Tongue (tissue), 2 donors: ENCODE measurements around the gene RNF5. TPM values are rescaled to one million over a fixed set of nuclear protein-coding genes. Genes with fewer than 3 reads are reported as not detected.
"Not testable (repeated sequence)": the region's sequence is repeated elsewhere in the genome, so short reads cannot be mapped to it uniquely, and the experiment has no call there.

Source experiments
- DNase-seq: peaks from one replicate; pipeline ENCODE4 v3.0.0-alpha.2; 2015
- total RNA-seq: library from RNA; depleted of rRNA; stranded (reverse); fragments of >200 nt; gene quantifications from one replicate; pipeline ENCODE4 v1.2.3, GENCODE V29; 2014

RNF5 gene
- total RNA-seq, 1 donor from 2014 or later = 63.5 TPM

DNA sequence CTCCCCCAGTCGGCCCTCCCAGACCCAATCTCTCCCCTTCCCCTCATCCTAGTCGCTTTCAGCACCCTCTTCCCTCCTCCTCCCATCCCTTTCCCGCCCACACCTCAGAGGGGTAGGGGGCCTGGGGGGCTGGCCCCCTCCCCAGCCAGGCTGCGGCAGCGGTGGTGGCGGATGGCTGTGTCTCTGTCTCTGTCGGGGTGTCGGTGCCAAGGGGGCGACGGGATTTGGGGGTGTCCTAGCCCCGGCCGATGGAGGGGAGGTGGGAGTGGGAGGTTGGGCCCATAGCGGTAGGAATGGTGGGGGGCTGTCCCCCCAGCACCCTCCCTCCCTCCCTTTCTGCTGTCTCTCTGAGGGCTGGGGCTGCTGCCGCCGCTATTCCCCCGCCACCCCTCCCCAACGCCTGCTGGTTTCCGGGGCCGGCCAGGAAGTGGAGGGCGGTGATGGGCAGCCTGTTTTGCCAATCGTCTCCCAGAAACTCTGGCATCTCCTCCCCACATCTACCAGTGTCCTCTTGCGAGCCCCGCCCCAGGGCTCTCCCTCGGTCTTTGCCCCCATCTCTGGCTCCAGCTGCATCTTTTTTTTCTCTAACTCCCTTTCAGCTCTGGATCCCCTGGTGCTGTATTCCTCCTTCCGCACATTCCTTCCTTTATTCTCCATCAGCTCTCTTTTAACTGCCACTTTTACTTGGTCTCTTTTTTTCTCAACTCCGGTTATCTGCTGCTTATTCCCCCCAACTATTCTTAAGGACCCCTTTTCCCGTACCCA lies 2.3 kb upstream of the RNF5 start, which contains the start of gene AGPAT1:
AGPAT1 (minus strand) TSS at position 374 of the 765 bp plus-strand sequence. CDS start 4,588 bp downstream, outside the sequence.
- DNase-seq = peak; percentile 99

DNA sequence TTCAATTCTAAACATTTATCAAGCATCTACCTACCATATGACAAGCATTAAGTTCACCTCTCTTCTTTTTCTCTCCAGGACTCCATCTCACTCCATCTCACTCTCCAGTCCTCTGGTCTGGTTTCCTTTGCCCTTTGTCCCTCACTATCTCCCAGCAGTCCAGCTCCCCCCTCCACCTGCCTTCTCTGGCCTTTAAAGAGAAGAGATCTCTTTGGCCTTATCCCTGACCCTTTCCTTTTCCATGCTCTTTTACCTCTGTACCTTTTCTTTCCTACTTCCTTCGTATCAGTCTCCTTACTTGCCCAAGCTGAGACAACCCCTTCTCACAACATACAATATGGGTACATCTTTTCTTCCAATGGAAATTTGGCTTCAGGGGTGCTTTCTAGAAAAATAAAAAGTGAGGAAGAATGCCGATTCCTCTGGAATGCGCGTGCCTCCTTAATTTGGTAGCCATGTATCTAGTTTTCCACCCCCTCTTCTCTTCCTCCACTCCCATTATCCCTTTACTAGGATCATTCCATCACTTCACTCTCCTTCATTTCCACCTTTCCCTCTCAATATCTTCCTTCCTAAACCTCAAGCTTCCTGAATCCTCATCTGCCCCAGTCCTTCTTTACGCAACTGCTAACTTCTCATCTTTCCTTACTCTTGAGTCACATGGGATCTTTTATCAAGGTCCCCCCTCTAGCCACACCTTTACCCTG lies 1.6 kb upstream of the RNF5 start:
- DNase-seq = no peak

DNA sequence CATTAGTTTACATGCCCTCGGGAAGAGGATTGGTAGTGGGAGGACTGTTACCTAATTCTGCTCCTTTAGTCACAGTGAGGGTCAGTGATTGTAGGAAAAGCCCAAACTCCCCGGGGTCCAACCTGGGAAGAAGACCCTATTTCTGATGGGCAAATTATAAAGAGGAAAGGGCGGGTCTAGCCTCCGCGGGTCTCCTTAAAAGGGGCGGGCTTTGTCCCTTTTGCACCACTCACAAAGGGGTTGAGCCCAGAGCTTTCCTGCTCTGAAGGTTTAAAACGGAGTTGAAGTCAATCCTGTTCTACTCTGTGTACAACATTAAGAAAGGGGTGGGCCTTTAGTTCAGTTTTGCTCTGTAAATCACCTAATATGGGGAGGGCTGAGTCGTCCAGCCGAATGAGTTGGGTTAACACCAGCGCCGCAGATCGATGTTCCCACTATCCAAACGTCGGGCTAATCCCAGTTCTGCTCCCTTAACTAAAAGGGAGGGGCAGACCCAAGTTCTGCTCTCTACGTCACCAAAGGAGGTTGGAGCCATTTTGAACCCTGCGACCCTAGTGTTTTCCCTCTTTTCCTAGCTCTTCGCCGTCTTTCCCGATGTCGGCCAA lies 920 bp upstream of the RNF5 start:
- peak; percentile 82 for DNase-seq

DNA sequence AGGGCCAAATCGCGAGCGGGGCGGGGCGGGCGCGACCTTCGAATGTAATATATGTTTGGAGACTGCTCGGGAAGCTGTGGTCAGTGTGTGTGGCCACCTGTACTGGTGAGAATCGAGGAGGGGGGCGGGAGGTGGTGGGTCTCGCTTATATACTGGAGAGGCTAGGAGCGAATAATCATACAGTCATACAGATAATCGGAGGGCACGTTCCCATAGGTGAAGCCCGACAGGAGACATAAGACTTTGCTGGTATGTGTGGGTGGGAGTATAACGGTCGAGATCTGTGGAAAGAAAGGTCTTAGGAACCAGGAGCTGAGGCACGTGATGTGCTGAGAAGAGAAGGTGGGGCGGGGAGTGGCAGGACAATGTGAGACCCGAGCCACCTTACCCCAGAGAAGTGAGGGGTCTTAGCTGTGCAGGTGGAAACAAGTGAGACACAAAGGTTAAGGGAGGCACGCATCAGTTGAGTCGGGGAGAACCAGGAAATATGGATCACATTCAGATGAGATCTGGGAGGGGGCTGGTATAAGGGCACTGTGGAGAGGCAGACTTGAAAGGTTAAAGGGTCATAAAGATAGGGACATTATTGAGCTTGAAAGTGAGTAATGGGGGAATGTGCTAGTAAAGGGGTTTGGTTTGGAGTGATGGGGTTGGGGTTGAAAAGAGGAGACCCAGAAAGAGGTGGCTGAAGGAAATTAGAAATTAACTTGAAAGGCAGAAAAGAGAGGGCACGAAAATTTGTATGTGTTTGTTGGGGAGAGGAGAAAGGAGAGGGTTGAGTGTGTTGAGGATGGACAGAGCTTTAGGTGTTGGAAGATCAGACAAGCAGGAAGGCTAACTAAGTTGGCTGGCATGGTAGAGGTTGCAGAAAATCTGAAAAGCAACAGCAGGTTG lies 589 bp downstream of the RNF5 start:
- DNase-seq = no peak

DNA sequence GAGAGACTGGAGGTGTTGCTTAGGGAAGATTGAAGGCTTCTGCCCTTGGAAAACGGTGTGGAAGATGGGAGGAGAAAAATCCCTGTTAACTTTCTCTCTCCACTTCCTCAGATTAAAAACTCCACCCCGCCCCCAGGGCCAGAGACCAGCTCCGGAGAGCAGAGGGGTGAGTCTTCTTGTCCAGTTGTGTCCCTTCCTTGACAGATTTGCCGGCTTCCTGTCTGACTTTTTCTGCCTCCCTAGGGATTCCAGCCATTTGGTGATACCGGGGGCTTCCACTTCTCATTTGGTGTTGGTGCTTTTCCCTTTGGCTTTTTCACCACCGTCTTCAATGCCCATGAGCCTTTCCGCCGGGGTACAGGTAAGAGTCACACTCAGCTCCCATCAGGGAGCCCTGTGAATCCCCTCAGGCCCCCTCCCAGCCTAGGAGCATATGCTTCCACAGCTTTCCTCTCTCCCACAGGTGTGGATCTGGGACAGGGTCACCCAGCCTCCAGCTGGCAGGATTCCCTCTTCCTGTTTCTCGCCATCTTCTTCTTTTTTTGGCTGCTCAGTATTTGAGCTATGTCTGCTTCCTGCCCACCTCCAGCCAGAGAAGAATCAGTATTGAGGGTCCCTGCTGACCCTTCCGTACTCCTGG lies 1.7 kb downstream of the RNF5 start:
- no peak for DNase-seq

DNA sequence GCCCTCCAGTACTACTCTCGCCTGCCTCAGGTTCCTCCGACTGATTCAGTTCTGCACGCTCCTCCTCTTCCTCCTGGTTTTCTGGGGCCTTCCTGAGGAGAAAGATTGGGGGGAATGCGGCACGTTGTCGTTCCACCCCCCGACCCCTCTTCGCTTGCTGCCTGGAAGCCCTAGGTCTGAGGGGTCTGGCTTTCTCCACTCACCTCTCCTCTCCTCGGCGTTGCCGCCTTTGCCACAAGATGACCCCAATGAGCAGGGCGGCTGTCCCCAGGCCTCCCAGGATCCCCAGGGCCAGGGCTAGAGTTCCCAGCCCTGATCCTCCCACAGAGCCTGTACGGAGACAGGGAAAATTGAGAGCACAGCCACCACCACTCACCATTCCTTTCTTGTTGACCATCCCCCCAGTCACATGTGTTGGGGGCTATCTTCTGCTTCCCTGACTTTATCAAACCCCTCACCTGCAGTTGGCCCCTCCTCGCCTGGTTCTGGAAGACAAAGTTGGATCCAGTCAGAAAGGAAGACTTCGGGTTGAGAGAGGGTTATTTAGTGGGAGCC lies 3.0 kb downstream of the RNF5 start:
- no peak for DNase-seq

DNA sequence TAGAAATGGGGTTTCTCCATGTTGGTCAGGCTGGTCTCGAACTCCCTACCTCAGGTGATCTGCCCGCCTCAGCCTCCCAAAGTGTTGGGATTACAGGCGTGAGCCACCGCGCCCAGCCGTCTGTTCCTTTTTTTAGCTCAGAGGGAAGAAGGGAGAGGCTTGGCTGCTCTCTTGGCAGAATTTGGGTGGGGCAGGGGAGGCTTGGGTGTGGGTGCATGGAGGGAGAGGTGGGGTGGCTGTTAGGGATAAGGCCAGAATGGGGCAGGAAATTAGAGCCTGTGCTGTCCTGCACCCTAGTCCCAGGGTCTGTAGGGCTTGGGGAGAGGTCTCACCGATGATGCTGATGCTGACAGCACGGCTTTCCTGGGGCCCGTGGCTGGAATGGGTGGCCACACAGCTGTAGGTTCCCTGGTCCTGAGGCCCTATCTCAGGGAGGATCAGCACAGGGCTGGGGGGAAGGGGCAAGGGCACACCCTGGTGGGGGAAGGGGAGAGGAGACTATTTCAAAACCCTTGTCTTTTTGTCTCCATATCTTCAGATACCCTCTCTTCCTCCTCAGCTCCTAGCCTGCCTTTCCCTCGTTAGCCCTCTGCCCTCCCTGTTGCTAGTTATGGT lies 3.8 kb downstream of the RNF5 start:
- no peak for DNase-seq

DNA sequence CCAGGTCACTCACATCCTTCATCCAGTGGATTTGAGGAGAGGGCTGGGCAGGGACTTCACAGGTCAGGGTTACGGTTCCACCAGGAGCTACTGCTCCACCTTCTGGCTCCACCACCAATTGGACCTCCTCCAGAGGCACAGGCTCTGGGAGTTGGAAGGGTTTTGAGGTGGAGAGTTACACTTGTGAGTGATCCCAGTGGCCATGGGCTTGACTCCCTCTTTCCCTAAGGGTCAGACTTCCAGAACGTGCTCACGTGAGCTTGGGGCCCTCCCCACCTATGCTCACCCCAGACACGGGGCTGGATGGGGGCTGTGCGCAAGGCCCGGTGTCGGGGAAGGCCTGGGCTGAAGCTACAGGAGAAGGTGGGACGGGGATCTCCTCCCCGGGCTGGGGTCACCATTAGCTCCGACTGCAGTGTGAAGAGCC lies 4.4 kb downstream of the RNF5 start:
- DNase-seq = no peak

DNA sequence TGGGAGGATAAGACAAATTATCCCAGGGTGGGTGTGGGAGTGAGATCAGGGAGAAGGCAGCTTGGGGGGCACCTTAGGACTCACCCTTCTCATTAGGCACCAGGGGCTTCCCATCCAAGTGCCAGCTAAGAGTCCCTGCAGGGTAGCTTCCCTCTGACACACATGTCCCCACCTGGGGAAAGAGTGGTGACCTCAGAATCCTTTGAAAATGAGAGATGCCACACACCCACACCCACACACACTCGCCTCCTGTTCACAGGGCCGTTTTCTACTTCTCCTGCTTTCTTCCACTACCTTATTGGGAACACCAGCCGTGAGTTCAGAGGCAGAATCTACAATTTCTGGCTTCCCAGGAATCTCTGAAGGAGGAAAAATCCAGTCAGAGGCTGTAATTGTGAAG lies 4.8 kb downstream of the RNF5 start:
- DNase-seq = no peak

DNA sequence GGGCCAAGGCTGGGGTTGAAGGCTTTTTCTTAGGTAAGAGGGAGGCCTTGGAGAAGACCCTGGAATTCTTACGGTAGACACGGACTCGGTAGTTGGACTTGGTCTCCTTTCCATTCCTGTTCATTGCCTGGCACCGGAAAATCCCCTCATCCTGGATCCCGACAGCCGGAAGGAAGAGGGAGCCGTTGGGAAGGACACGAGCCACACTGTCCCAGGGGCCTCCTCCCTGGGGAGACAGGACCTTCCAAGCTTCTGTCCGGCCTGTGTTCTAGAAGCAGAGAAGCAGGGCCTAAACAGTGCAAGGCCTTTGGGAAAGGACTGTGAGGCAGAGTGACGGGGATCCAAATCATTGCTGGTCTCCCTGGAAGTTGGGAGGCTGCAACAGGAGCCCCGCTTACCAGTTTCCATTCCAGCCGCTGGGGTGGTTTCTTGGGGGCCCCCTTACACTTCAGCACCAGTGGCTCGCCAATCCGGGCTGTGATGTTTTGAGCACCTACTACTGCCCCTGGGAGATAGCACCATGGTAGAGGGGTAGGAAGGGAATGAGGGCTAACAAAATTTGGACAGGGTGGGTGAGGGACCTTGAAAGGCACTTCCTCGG lies 5.4 kb downstream of the RNF5 start:
- DNase-seq = no peak

DNA sequence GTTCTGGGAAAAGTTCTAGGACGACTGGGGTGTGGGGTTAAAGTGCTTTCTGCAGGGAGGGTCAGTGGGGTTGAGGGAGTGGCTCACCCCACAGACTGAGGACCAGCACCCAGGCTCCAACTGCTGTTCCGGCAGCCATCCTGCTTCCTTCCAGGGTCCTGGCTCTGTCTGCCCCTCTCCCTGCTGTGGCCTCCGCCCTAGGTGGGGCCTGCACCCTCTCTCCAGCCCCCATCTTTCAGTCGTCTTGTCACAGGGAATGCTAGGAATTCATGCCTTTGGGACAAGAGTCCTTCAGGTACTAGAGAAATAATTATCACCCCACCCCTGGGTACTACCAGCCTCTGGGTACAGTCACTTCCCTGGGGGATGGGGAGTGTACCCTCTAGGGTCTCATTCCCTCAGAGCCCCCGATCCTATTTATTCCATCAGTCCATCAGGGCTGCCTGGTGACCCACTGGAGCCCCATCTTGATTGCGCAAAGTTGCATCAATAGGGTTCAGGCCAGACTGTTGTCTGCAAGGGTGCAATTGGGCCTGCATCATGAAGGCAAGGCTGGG lies 6.0 kb downstream of the RNF5 start, which contains the start of gene AGER:
AGER (minus strand) TSS at position 170 of the 557 bp plus-strand sequence; CDS start at position 139, 31 bp downstream.
- no peak for DNase-seq

DNA sequence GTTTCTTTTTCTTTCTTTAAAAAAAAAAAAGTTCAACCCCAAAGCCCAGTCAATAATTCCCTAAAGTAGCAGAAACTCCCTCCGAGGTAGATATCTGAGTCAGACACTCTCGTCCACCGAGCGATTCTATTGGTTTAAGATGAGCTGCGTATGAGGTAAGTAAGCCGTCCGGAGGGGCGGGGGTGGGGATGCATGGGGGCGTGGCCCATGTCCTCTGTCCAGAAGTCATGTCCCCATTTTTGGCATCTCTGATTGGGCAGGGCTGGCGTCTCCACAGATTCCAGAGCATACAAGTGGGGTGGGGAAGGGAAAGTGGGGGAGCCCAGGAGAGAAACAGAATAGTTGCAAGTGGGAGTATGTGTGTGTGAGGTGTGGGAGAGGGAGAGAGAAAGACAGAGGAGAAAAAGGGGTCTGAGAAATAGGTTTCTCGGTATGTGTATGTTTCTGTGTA lies 7.5 kb downstream of the RNF5 start:
- DNase-seq = peak; percentile 78

DNA sequence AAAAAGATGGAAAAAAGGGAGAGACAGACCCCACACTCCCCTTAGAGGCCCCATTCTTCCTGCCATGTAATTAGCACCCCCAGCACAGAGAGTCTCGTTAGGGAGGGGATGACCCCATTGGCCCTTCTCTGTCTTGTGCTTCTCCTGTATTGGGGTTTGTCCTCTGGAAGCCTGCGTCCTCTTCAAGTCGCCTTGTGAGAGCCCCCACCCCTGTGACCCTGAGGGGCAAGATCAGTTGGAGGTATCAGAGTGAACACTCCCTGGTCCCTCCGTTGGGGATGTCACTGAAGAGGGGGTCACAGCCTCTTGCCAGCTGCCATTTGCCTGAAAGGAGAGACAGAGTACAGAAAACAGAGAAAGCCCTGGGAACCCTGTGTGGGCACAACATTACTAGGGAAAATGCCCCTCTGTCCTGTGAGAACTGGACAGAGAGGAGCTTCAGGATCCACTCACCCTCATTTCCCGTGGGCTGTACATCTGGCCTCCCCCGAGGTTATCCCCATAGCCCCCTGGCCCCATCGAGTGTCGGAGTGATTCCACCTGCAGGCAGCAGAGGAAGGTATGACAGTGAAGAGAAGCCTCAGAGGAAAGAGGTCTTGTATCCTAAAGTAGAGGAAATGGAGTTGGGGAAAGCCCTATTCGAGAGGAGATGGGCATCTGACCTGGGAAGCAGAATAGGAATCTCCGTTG lies 8.1 kb downstream of the RNF5 start:
- not testable (repeated sequence) for DNase-seq

DNA sequence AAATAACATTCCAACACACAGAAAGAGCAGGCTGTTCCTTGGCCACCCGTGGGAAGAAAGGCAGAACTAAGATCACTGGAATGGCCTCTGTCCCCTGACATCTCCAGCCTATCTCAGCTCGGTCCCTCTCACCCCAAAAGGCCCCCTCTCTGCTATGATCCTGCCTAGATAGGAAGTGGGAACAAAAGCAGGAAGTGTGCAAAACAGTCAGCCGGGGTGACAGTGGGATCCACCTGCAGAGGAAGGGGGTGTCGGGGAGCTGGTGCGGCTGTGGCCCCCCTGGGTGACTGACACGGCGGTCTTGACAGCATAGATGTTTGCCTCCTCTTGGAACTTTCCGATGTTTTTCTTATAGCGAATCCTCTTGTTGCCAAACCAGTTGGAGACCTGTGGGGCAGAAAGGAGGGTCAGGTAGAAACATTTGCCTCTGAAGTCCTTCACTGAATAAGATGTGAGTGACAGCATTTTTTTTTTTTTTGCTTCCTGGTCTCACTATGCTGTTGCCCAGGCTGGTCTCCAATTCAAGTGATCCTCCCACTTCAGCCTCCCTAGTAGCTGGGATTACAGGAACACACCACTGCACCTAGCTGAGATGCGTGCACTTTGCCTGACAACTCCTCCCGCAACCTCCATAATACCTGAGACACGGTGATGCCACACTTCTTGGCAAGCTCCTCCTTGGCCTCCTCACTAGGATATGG lies 9.0 kb downstream of the RNF5 start:
- DNase-seq = no peak

DNA sequence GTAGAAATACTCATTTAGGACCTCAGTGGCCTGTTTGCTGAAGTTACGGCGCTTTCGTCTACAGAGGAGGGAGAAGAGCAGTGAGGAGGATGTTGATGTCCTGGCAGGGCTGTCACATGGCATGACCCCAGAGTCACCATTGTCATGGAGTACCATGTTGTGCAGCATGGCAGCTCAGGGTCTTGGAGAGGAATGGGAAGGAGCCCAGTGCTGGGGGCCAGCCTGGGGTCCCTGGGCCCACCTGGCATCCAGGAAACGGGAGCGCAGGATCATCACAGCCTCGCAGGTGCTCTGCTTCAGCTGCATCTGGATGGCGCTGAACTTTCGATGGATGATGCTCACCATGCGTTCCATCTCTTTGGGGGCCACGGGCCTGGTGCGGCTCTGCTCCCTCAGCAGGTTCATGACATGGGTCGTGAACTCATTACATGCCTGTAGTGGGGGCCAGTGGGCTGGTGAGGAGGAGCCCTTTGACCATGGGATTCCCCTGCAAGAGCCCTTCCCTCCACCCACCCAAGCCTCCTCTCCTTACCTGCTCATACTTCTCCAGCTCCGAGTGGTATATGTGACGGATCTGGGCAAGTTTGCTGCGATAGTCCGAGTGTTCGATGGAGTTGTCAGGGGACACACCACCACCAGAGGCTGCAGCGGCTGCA lies 9.6 kb downstream of the RNF5 start:
- not testable (repeated sequence) for DNase-seq

DNA sequence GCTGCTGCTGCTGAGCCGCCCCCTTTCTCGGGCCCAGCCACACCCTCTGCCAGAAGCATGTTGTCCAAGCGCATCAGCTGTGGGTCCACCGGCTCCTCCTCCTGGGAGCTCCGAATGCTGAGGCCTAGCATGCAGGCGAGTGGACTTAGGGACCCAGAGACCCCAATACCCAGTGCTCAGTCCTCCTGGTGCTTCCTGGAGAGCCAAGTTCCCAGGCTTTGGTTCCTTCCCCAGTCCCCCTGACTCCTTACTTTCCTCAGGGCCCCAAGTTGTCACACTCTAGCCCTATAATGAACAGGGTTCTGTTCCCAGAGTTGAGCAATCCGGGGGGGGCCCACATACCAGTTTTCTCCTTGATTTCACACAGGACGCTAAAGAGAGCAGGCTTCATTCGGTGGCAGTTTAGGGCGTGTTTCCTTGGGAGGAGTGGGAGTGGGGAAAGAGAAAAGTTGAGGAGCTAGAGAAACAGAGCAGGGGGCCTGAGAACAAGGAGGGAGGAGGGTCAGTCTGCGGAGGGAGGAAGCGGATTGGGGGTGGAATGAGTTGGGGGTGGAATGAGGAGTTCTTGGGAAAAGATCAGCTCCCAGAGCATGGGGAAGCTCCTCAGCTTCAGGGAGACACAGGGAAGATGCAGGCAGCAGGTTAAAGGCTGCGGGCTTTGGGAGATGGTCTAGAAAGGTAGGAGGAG lies 10.3 kb downstream of the RNF5 start:
- peak; percentile 54 for DNase-seq

DNA sequence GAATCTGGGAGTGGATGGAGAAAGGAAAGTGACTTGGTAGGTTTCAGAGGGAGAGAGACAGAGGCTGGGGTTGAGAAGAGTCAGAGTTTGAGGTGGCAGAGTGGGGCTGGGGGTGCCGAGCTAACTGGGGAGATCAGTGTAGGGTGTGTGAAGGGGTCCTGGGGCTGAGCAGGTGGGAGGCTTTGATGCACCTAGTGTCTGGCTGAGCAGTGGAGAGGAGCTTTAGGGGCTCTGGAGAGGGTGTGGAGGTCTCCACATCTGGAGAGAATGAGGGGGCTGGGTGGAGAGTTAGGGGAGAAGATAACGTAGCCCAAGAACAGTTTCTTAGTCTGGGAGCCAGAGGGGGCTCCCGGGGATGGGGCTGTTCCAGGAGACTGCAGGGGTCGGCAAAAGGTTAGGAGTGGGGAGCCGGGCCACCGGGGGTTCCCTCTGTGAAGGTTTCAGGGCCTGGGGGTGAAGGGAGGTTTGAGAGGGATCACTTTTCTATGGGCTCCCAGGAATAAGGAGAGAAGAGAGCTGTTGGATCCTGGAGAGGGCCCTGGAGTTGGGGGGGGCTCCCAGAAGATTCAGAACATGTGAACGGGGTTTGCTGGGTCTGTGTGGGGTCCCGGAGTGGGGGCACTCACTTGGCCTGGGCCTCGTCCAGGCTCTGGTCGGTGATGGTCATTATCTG lies 11.0 kb downstream of the RNF5 start:
- DNase-seq = peak; percentile 35
